ENCODE data around the gene CTSD.
A peak's percentile ranks its signal among the peaks of the same experiment; 100 is the strongest.

The CTSD gene

GRCh38 chr11:1718326-1718725 lies 45.4 kb downstream of the CTSD start:
- no peaks in the 10 kb centered on the region for H3K36me3 Mint-ChIP-seq (ENCODE audit: insufficient read depth)
- peaks cover 6 to 38% of the 10 kb centered on the region in 2 donors for H3K27me3 Mint-ChIP-seq
- no peak for DNase-seq
- H3K4me3 Mint-ChIP-seq: no peak overlapping the region
- H3K9me3 Mint-ChIP-seq: no peaks in the 10 kb centered on the region
- H3K4me1 Mint-ChIP-seq (ENCODE audit: low read depth in 2 of 2): peaks cover 0 to 5% of the 10 kb centered on the region in 2 donors
- no peak for ATAC-seq (replicated peaks)
- H3K27ac Mint-ChIP-seq: no peak overlapping the region

GRCh38 chr11:1717745-1718144 lies 46.0 kb downstream of the CTSD start:
- no peaks in the 10 kb centered on the region for H3K9me3 Mint-ChIP-seq
- H3K4me1 Mint-ChIP-seq (ENCODE audit: low read depth in 2 of 2): peaks cover 0 to 1% of the 10 kb centered on the region in 2 donors
- H3K4me3 Mint-ChIP-seq: no peak overlapping the region
- DNase-seq: no peak
- H3K27me3 Mint-ChIP-seq: peaks cover 1 to 36% of the 10 kb centered on the region in 2 donors
- H3K27ac Mint-ChIP-seq: no peak overlapping the region
- no peak for ATAC-seq (replicated peaks)
- no peaks in the 10 kb centered on the region for H3K36me3 Mint-ChIP-seq (ENCODE audit: insufficient read depth)

GRCh38 chr11:1714908-1715885 lies 48.5 kb downstream of the CTSD start:
- DNase-seq: no peak
- no peak overlapping the region for H3K4me3 Mint-ChIP-seq
- H3K27me3 Mint-ChIP-seq: peaks cover 0 to 31% of the 10 kb centered on the region in 2 donors
- no peak overlapping the region for H3K27ac Mint-ChIP-seq
- H3K36me3 Mint-ChIP-seq (ENCODE audit: insufficient read depth): no peaks in the 10 kb centered on the region
- no peaks in the 10 kb centered on the region for H3K4me1 Mint-ChIP-seq (ENCODE audit: low read depth in 2 of 2)
- no peak for ATAC-seq (replicated peaks)
- H3K9me3 Mint-ChIP-seq: no peaks in the 10 kb centered on the region

- H3K4me1 Mint-ChIP-seq (ENCODE audit: low read depth in 2 of 2): peaks cover 0 to 2% of the 10 kb centered on the region in 2 donors
- H3K4me3 Mint-ChIP-seq: no peak overlapping the region
- H3K27ac Mint-ChIP-seq: no peak overlapping the region
- H3K27me3 Mint-ChIP-seq: peaks cover 7 to 36% of the 10 kb centered on the region in 2 donors
- DNase-seq: no peak
- no peaks in the 10 kb centered on the region for H3K9me3 Mint-ChIP-seq
- no peak for ATAC-seq (replicated peaks)
- H3K36me3 Mint-ChIP-seq (ENCODE audit: insufficient read depth): no peaks in the 10 kb centered on the region
Measured at GRCh38 chr11:1708716-1709115, 55.0 kb downstream of the CTSD start.

- Mint-ChIP-seq H3K36me3 (ENCODE audit: insufficient read depth) (no peaks in the 10 kb centered on the region), H3K9me3 (no peaks in the 10 kb centered on the region), H3K4me1 (ENCODE audit: low read depth in 2 of 2) (peaks cover 0 to 2% of the 10 kb centered on the region in 2 donors), H3K27ac (no peak overlapping the region), H3K4me3 (no peak overlapping the region), H3K27me3 (peaks cover 7 to 39% of the 10 kb centered on the region in 2 donors)
- DNase-seq (no peak), ATAC-seq (replicated peaks) (no peak)
Measured at GRCh38 chr11:1707751-1708150, 56.0 kb downstream of the CTSD start.

GRCh38 chr11:1706634-1707400 lies 56.9 kb downstream of the CTSD start:
- no peak overlapping the region for H3K4me3 Mint-ChIP-seq
- peaks cover 0 to 3% of the 10 kb centered on the region in 2 donors for H3K9me3 Mint-ChIP-seq
- peaks cover 7 to 45% of the 10 kb centered on the region in 2 donors for H3K27me3 Mint-ChIP-seq
- ATAC-seq (replicated peaks) (no peak), DNase-seq (no peak)
- peaks cover 0 to 2% of the 10 kb centered on the region in 2 donors for H3K4me1 Mint-ChIP-seq (ENCODE audit: low read depth in 2 of 2)
- H3K27ac Mint-ChIP-seq: no peak overlapping the region
- H3K36me3 Mint-ChIP-seq (ENCODE audit: insufficient read depth): no peaks in the 10 kb centered on the region

- ATAC-seq (replicated peaks) (peak; percentile 29), DNase-seq (no peak)
- H3K36me3 Mint-ChIP-seq (ENCODE audit: insufficient read depth): no peaks in the 10 kb centered on the region
- peaks cover 0 to 8% of the 10 kb centered on the region in 2 donors for H3K9me3 Mint-ChIP-seq
- H3K4me1 Mint-ChIP-seq (ENCODE audit: low read depth in 2 of 2): peaks cover 10% of the 10 kb centered on the region in 2 donors
- H3K27ac Mint-ChIP-seq: no peak overlapping the region
- peaks cover 7 to 50% of the 10 kb centered on the region in 2 donors for H3K27me3 Mint-ChIP-seq
- H3K4me3 Mint-ChIP-seq: no peak overlapping the region
Measured at GRCh38 chr11:1705126-1706052, 58.3 kb downstream of the CTSD start.

GRCh38 chr11:1703146-1703545 lies 60.6 kb downstream of the CTSD start:
- Mint-ChIP-seq H3K4me1 (ENCODE audit: low read depth in 2 of 2) (peaks cover 10% of the 10 kb centered on the region in 2 donors), H3K36me3 (ENCODE audit: insufficient read depth) (no peaks in the 10 kb centered on the region), H3K27ac (no peak overlapping the region), H3K9me3 (peaks cover 0 to 8% of the 10 kb centered on the region in 2 donors), H3K4me3 (no peak overlapping the region), H3K27me3 (peaks cover 5 to 54% of the 10 kb centered on the region in 2 donors)
- ATAC-seq (replicated peaks): no peak
- no peak for DNase-seq

All from effector memory CD8-positive, alpha-beta T cell (primary cell).